Activated naive CD4-positive, alpha-beta T cell (primary cell): ENCODE results near the gene ZC3H12A.
A peak's percentile ranks its signal among the peaks of the same experiment; 100 is the strongest.

Experiments
- DNase-seq, 4 experiments: peaks; one replicate each; lab custom pipeline; 2025; lab: John Stamatoyannopoulos, UW

Gene ZC3H12A

GRCh38 chr1:37474046-37474696, at the start of gene ZC3H12A:
ZC3H12A (plus strand) TSS chr1:37474580; CDS start chr1:37475497, 917 bp downstream.
- peak; percentile 77 to 91 (median 81) for DNase-seq

GRCh38 chr1:37425221-37425620, 49.2 kb upstream of the ZC3H12A start:
- no peak for DNase-seq

- no peak for DNase-seq
Measured at GRCh38 chr1:37429029-37429428, 45.4 kb upstream of the ZC3H12A start.

- no peak for DNase-seq
Measured at GRCh38 chr1:37430103-37430985, 44.0 kb upstream of the ZC3H12A start.

GRCh38 chr1:37432716-37433115, 41.7 kb upstream of the ZC3H12A start:
- DNase-seq, result no peak

GRCh38 chr1:37433171-37433570, 41.2 kb upstream of the ZC3H12A start:
- no peak for DNase-seq

- DNase-seq, result peak; percentile 14 to 66 (median 54)
Measured at GRCh38 chr1:37434292-37435225, 39.8 kb upstream of the ZC3H12A start.

- no peak for DNase-seq
Measured at GRCh38 chr1:37437087-37437486, 37.3 kb upstream of the ZC3H12A start.

- DNase-seq, result no peak
Measured at GRCh38 chr1:37438037-37438868, 36.1 kb upstream of the ZC3H12A start.

GRCh38 chr1:37438869-37439343, 35.5 kb upstream of the ZC3H12A start:
- DNase-seq, result no peak

GRCh38 chr1:37439349-37439995, 34.9 kb upstream of the ZC3H12A start:
- no peak for DNase-seq

GRCh38 chr1:37441490-37441889, 32.9 kb upstream of the ZC3H12A start:
- DNase-seq, result no peak

- DNase-seq, result no peak
Measured at GRCh38 chr1:37442139-37442538, 32.2 kb upstream of the ZC3H12A start.

GRCh38 chr1:37442644-37443043, 31.7 kb upstream of the ZC3H12A start:
- DNase-seq, result no peak

GRCh38 chr1:37446874-37447273, 27.5 kb upstream of the ZC3H12A start:
- DNase-seq, result no peak

GRCh38 chr1:37448185-37448584, 26.2 kb upstream of the ZC3H12A start:
- no peak for DNase-seq

- DNase-seq, result no peak
Measured at GRCh38 chr1:37448691-37449417, 25.5 kb upstream of the ZC3H12A start.

- no peak for DNase-seq
Measured at GRCh38 chr1:37449936-37450335, 24.4 kb upstream of the ZC3H12A start.

GRCh38 chr1:37452416-37452815, 22.0 kb upstream of the ZC3H12A start:
- DNase-seq, result no peak

- DNase-seq, result no peak
Measured at GRCh38 chr1:37453647-37454046, 20.7 kb upstream of the ZC3H12A start.
